ENCODE data around the gene ANKRD23. TPM values are rescaled to one million over a fixed set of nuclear protein-coding genes. Genes with fewer than 3 reads are reported as not detected.

ANKRD23 gene
- total RNA-seq, 1 experiment from 2014 or later, result 1.8 TPM

GRCh38 chr2:96795076-96795475, 48.7 kb downstream of the ANKRD23 start:
- DNase-seq (ENCODE audit: low read depth, low spot score), result no peak
- in situ Hi-C loops (cut with HindIII; ENCODE audit: low pct_unique_long_range_greater_than_20kb, low sequenced_read_pairs), result no loop called here

- in situ Hi-C loops (cut with HindIII; ENCODE audit: low pct_unique_long_range_greater_than_20kb, low sequenced_read_pairs), result no loop called here
- DNase-seq (ENCODE audit: low read depth, low spot score), result no peak
Observed at GRCh38 chr2:96792772-96793749, 50.8 kb downstream of the ANKRD23 start.

- DNase-seq (ENCODE audit: low read depth, low spot score), result no peak
- in situ Hi-C loops (cut with HindIII; ENCODE audit: low pct_unique_long_range_greater_than_20kb, low sequenced_read_pairs), result no loop called here
Observed at GRCh38 chr2:96789245-96789617, 54.6 kb downstream of the ANKRD23 start.

GRCh38 chr2:96788442-96789244, 55.2 kb downstream of the ANKRD23 start:
- DNase-seq (ENCODE audit: low read depth, low spot score), result no peak
- in situ Hi-C loops (cut with HindIII; ENCODE audit: low pct_unique_long_range_greater_than_20kb, low sequenced_read_pairs), result no loop called here

Small RNAs within 50 kb of the gene (small RNA-seq; reads per million reads assigned to genes)
- gene MIR3127, result 0 to 0.43 reads per million in 2 experiments

Other genes starting within 250 kb of the ANKRD23 start
- 20.5 and 22.3 TPM in 2 replicates for gene KANSL3, start 205.7 kb downstream of the ANKRD23 start, total RNA-seq (2014; rRNA removed; shearing (Covaris generic))
- gene FER1L5, start 201.3 kb downstream of the ANKRD23 start, total RNA-seq (2014; rRNA removed; shearing (Covaris generic)), result not detected in 2 replicates
- gene LMAN2L, start 104.0 kb downstream of the ANKRD23 start, total RNA-seq (2014; rRNA removed; shearing (Covaris generic)), result 20.1 and 21.9 TPM in 2 replicates
- 1.7 and 2.9 TPM in 2 replicates for gene CNNM4, start 83.1 kb downstream of the ANKRD23 start, total RNA-seq (2014; rRNA removed; shearing (Covaris generic))
- 3.7 and 4.3 TPM in 2 replicates for gene CNNM3, start 27.8 kb downstream of the ANKRD23 start, total RNA-seq (2014; rRNA removed; shearing (Covaris generic))
- 10.1 and 14.0 TPM in 2 replicates for gene ANKRD39, start 14.0 kb upstream of the ANKRD23 start, total RNA-seq (2014; rRNA removed; shearing (Covaris generic))
- 42.7 and 51.4 TPM in 2 replicates for gene SEMA4C, start 26.1 kb upstream of the ANKRD23 start, total RNA-seq (2014; rRNA removed; shearing (Covaris generic))
- gene FAM178B, start 142.6 kb upstream of the ANKRD23 start, total RNA-seq (2014; rRNA removed; shearing (Covaris generic)), result 8.3 and 10.9 TPM in 2 replicates

Data from SK-MEL-5 (cell line).